Ureter (tissue), 1 donor: ENCODE measurements around the gene HELZ. TPM values are rescaled to one million over a fixed set of nuclear protein-coding genes. Genes with fewer than 3 reads are reported as not detected.

Experiments
- DNase-seq: peaks from one replicate; pipeline ENCODE4 v3.0.0-alpha.2; 2020; ENCODE audit warnings: low spot score
- total RNA-seq: library from RNA; stranded (reverse); gene quantifications from one replicate; pipeline ENCODE4 v1.2.4, GENCODE V29; 2023
- donor health status: DM: yes; HTN: yes; CAD: no.

HELZ gene
- total RNA-seq, 1 donor from 2014 or later, result 68.4 TPM

GRCh38 chr17:67027031-67027628 is 217.9 kb downstream of the HELZ start:
- DNase-seq, result no peak

GRCh38 chr17:67026341-67026740 is 218.7 kb downstream of the HELZ start:
- DNase-seq, result no peak

GRCh38 chr17:67025216-67025792 is 219.7 kb downstream of the HELZ start:
- DNase-seq, result no peak

- no peak for DNase-seq
Measured at GRCh38 chr17:67024736-67025135, 220.3 kb downstream of the HELZ start.

- DNase-seq, result no peak
Measured at GRCh38 chr17:67022451-67022810, 222.6 kb downstream of the HELZ start.

- no peak for DNase-seq
Measured at GRCh38 chr17:67021743-67022450, 223.1 kb downstream of the HELZ start.

GRCh38 chr17:67021196-67021595 is 223.8 kb downstream of the HELZ start:
- DNase-seq, result no peak

Other genes starting within 250 kb of the HELZ start
- not detected for gene CACNG1, start 200.6 kb downstream of the HELZ start, total RNA-seq
- gene PSMD12, start 121.4 kb upstream of the HELZ start, total RNA-seq, result 57.8 TPM
- 32.1 TPM for gene PITPNC1, start 132.1 kb upstream of the HELZ start, total RNA-seq